GM18508 (cell line): ENCODE data around the gene TEDC1.

Experiments used
- ATAC-seq: cut with Tn5 transposase; IDR thresholded peaks from one replicate; pipeline ENCODE4 v1.9.1; 2021; ENCODE audit warnings: moderate number of reproducible peaks; ENCODE audit not compliant: insufficient read depth, unreplicated experiment

Gene TEDC1

GRCh38 chr14:105456736-105457617 lies 34.1 kb upstream of the TEDC1 start:
- ATAC-seq, result no peak

GRCh38 chr14:105458010-105458409 lies 33.0 kb upstream of the TEDC1 start:
- ATAC-seq, result no peak

GRCh38 chr14:105458571-105458970 lies 32.5 kb upstream of the TEDC1 start:
- no peak for ATAC-seq

GRCh38 chr14:105460116-105460515 lies 30.9 kb upstream of the TEDC1 start:
- no peak for ATAC-seq

GRCh38 chr14:105460616-105461015 lies 30.4 kb upstream of the TEDC1 start:
- no peak for ATAC-seq

GRCh38 chr14:105461903-105462302 lies 29.1 kb upstream of the TEDC1 start:
- no peak for ATAC-seq

GRCh38 chr14:105464501-105464900 lies 26.5 kb upstream of the TEDC1 start:
- no peak for ATAC-seq

- no peak for ATAC-seq
These were observed 25.6 kb upstream of the TEDC1 start for GRCh38 chr14:105465209-105466031.

GRCh38 chr14:105466531-105467248 lies 24.4 kb upstream of the TEDC1 start:
- ATAC-seq, result no peak

GRCh38 chr14:105467249-105467941 lies 23.7 kb upstream of the TEDC1 start:
- ATAC-seq, result no peak

- no peak for ATAC-seq
These were observed 23.0 kb upstream of the TEDC1 start for GRCh38 chr14:105467942-105468471.

GRCh38 chr14:105468621-105469241 lies 22.3 kb upstream of the TEDC1 start:
- ATAC-seq, result no peak

GRCh38 chr14:105469456-105470349 lies 21.3 kb upstream of the TEDC1 start:
- ATAC-seq, result no peak

- ATAC-seq, result no peak
These were observed 20.4 kb upstream of the TEDC1 start for GRCh38 chr14:105470350-105471296.

GRCh38 chr14:105471297-105471821 lies 19.7 kb upstream of the TEDC1 start:
- no peak for ATAC-seq

- no peak for ATAC-seq
These were observed 19.1 kb upstream of the TEDC1 start for GRCh38 chr14:105471823-105472485.
